ENCODE data around the gene OR52K2. TPM values are rescaled to one million over a fixed set of nuclear protein-coding genes. Genes with fewer than 3 reads are reported as not detected.

Gene OR52K2
- total RNA-seq, 3 donors from 2014 or later: not detected

DNA sequence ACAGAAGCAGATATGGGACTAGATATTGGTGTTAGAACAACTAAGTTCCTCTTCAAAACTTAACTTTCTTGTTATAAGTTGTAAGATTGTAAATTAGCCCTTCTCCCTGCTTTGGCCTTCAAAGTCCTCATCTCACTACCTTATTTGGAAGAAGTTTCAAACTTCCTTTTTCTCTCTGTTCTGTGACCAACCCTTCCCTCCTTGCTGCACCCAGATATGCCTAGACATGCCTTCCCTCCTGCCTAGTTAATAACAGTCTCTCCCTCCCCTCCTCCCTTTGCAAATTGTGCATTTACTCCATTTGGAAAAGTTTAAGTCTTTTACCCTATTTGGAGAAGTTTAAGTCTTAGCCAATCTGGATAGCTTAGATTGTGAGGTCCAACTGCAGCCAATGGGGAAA lies 4.9 kb downstream of the OR52K2 start:
- TF ChIP-seq, protein P1, sequence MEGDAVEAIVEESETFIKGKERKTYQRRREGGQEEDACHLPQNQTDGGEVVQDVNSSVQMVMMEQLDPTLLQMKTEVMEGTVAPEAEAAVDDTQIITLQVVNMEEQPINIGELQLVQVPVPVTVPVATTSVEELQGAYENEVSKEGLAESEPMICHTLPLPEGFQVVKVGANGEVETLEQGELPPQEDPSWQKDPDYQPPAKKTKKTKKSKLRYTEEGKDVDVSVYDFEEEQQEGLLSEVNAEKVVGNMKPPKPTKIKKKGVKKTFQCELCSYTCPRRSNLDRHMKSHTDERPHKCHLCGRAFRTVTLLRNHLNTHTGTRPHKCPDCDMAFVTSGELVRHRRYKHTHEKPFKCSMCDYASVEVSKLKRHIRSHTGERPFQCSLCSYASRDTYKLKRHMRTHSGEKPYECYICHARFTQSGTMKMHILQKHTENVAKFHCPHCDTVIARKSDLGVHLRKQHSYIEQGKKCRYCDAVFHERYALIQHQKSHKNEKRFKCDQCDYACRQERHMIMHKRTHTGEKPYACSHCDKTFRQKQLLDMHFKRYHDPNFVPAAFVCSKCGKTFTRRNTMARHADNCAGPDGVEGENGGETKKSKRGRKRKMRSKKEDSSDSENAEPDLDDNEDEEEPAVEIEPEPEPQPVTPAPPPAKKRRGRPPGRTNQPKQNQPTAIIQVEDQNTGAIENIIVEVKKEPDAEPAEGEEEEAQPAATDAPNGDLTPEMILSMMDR (IDR thresholded peaks at IDR 0.05): no peak
- TF ChIP-seq POLR2A (IDR thresholded peaks at IDR 0.05): no peak
- TF ChIP-seq POLR2AphosphoS5 (IDR thresholded peaks at IDR 0.05): no peak
- Histone ChIP-seq H3K4me1 (no peaks in the 10 kb centered on the region), H3K36me3 (no peaks in the 10 kb centered on the region), H3K27me3 (no peaks in the 10 kb centered on the region), H3K9me3 (no peaks in the 10 kb centered on the region), H3K4me3 (no peak overlapping the region), H3K27ac (no peak overlapping the region)
- intact Hi-C loops (cut with DNase I; ENCODE audit: low total_unique reads): no loop called here
- DNase-seq (ENCODE audit: low spot score in 2 of 2): no peak

DNA sequence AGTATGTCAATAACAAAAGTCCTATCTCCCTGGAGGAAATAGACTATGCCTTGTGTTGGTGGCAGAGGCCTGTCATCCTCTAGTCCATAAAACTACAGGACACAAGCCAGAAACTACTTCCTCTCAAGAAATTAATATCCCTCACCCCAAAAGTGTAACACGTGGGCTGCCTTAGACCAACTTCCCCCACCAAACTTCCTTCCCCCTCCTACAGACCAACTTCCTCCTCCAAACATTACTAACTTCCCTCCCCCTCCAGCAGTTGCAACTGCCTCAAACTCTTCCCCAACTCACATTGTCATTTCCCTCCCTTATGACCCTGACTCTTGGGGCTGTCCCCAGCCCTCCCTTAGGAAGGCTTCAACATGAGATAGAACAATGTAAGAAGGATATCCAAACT lies 6.3 kb downstream of the OR52K2 start:
- Histone ChIP-seq H3K27me3 (no peaks in the 10 kb centered on the region), H3K4me3 (no peak overlapping the region), H3K4me1 (no peaks in the 10 kb centered on the region), H3K27ac (no peak overlapping the region), H3K9me3 (no peaks in the 10 kb centered on the region), H3K36me3 (no peaks in the 10 kb centered on the region)
- DNase-seq (ENCODE audit: low spot score in 2 of 2): no peak
- intact Hi-C loops (cut with DNase I; ENCODE audit: low total_unique reads): no loop called here
- TF ChIP-seq, protein P1 (IDR thresholded peaks at IDR 0.05): no peak
- TF ChIP-seq POLR2AphosphoS5 (IDR thresholded peaks at IDR 0.05) (no peak), POLR2A (IDR thresholded peaks at IDR 0.05) (no peak)

DNA sequence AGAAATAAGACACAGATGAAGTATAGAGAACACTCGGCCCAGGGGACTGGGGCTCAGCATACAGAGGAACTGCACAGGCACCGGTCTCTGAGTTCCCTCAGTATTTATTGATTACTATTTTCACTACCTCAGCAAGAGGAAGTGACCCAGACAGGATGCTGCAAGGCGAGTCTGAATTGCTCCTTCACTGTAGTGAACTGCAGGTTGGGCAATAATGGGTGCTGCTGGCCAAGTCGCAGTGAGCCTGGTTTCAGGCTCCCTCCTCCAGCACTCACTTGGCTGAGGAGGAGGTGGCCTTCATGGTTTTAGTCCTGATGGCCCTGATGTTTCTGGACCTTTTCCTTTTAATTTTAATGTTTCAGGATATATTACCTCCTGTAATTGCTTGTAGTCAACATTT lies 10.4 kb downstream of the OR52K2 start:
- H3K27me3 ChIP-seq: no peaks in the 10 kb centered on the region
- intact Hi-C loops (cut with DNase I; ENCODE audit: low total_unique reads): no loop called here
- no peaks in the 10 kb centered on the region for H3K36me3 ChIP-seq
- peaks cover 0 to 4% of the 10 kb centered on the region in 2 donors for H3K9me3 ChIP-seq
- H3K4me1 ChIP-seq: no peaks in the 10 kb centered on the region
- TF ChIP-seq, protein P1 (IDR thresholded peaks at IDR 0.05): no peak
- TF ChIP-seq POLR2AphosphoS5 (IDR thresholded peaks at IDR 0.05) (no peak), POLR2A (IDR thresholded peaks at IDR 0.05) (no peak)
- H3K4me3 ChIP-seq: no peak overlapping the region
- no peak for DNase-seq (ENCODE audit: low spot score in 2 of 2)
- no peak overlapping the region for H3K27ac ChIP-seq

DNA sequence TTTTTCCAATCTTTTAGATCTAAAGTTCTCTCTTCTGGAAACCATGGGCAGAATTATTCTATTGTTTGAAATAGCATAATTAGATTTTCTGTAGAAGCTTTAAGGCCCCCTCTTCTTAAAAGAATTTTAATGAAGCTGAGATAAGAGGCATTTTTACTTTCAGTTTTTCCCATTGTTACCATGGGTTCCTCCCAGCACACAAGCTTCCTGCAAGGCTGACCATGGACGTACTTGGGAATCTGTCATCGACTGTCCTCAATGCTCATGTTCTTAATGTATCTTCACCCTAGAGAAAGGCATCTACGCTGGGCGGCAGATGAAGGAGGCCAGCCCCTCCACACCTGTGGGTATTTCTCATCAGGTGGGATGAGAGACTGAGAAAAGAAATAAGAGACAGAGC lies 11.1 kb downstream of the OR52K2 start:
- no peak overlapping the region for H3K27ac ChIP-seq
- H3K27me3 ChIP-seq: no peaks in the 10 kb centered on the region
- intact Hi-C loops (cut with DNase I; ENCODE audit: low total_unique reads): no loop called here
- H3K4me3 ChIP-seq: no peak overlapping the region
- peaks cover 0 to 10% of the 10 kb centered on the region in 2 donors for H3K9me3 ChIP-seq
- no peaks in the 10 kb centered on the region for H3K4me1 ChIP-seq
- no peak for TF ChIP-seq POLR2A (IDR thresholded peaks at IDR 0.05)
- no peak for TF ChIP-seq POLR2AphosphoS5 (IDR thresholded peaks at IDR 0.05)
- TF ChIP-seq, protein P1 (IDR thresholded peaks at IDR 0.05): no peak
- no peaks in the 10 kb centered on the region for H3K36me3 ChIP-seq
- DNase-seq (ENCODE audit: low spot score in 2 of 2): no peak

DNA sequence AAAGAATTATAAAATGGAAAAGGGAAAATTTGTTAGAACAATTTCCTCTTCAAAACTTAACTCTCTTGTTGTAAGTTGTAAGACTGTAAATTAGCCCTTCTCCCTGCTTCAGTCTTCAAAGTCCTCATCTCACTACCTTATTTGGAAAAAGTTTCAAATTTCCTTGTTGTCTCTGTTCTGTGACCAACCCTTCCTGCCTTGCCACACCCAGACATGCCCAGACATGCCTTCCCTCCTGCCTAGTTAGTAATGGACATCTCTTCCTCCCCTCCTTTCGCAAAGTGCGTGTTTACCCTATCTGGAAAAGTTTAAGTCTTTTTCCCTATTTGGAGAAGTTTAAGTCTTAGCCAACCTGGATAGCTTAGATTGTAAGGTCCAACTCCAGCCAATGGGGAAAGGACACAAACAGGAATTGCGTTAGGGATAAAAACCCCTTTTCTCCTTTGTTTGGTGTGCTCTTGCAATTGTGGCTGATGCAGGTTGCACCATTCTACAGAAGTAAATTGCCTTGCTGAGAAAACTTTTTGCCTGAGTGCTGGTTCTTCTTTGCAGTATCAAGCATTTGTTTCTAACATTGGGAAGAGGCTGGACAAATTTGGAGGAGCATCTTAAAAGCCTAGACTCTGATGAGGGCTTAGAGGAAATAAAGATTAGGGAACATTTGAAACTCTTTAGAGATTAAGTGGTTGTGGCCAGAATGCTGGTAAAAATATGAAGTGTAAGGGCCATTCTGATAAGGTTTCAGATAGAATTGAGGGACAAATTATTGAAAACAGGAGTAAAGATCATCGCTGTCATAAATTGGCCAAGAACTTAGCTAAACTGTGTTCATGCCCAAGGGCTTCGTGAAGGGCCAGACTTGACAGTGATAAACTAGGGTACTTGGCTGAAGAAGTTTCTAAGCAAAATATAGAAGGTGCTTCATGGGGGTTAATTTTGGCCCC lies 15.4 kb downstream of the OR52K2 start:
- Histone ChIP-seq H3K4me3 (no peak overlapping the region), H3K27ac (no peak overlapping the region), H3K4me1 (no peaks in the 10 kb centered on the region), H3K36me3 (no peaks in the 10 kb centered on the region), H3K27me3 (no peaks in the 10 kb centered on the region), H3K9me3 (peaks cover 0 to 11% of the 10 kb centered on the region in 2 donors)
- intact Hi-C loops (cut with DNase I; ENCODE audit: low total_unique reads): no loop called here
- TF ChIP-seq POLR2A (IDR thresholded peaks at IDR 0.05) (no peak), POLR2AphosphoS5 (IDR thresholded peaks at IDR 0.05) (no peak)
- TF ChIP-seq, protein P1 (IDR thresholded peaks at IDR 0.05): no peak
- no peak for DNase-seq (ENCODE audit: low spot score in 2 of 2)

Data from breast epithelium (tissue), 4 donors.